NCI-H2227 treated with DMSO at 0.1 percent for 48 hours (cell line): ENCODE data around the gene SMPD1.
"Not testable (repeated sequence)": the region's sequence is repeated elsewhere in the genome, so short reads cannot be mapped to it uniquely, and the experiment has no call there.

ENCODE experiments used
- DNase-seq: peaks from one replicate; lab custom pipeline; 2025; lab: John Stamatoyannopoulos, UW

The SMPD1 gene

GRCh38 chr11:6390718-6391469 lies 620 bp downstream of the SMPD1 start:
- DNase-seq: no peak

GRCh38 chr11:6391537-6392134 lies 1.4 kb downstream of the SMPD1 start:
- no peak for DNase-seq

- DNase-seq: not testable (repeated sequence)
Observed at GRCh38 chr11:6392251-6392650, 2.0 kb downstream of the SMPD1 start.

DNA sequence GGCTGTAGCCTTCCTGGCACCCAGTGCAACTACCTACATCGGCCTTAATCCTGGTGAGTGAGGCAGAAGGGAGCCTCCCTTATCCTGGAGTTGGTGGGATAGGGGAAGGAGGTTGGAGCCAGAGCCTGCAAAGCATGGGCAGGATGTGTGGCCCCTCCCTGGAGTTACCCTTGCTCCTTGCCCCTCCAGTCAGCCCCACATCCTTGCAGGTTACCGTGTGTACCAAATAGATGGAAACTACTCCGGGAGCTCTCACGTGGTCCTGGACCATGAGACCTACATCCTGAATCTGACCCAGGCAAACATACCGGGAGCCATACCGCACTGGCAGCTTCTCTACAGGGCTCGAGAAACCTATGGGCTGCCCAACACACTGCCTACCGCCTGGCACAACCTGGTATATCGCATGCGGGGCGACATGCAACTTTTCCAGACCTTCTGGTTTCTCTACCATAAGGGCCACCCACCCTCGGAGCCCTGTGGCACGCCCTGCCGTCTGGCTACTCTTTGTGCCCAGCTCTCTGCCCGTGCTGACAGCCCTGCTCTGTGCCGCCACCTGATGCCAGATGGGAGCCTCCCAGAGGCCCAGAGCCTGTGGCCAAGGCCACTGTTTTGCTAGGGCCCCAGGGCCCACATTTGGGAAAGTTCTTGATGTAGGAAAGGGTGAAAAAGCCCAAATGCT lies 3.9 kb downstream of the SMPD1 start:
- DNase-seq: no peak

DNA sequence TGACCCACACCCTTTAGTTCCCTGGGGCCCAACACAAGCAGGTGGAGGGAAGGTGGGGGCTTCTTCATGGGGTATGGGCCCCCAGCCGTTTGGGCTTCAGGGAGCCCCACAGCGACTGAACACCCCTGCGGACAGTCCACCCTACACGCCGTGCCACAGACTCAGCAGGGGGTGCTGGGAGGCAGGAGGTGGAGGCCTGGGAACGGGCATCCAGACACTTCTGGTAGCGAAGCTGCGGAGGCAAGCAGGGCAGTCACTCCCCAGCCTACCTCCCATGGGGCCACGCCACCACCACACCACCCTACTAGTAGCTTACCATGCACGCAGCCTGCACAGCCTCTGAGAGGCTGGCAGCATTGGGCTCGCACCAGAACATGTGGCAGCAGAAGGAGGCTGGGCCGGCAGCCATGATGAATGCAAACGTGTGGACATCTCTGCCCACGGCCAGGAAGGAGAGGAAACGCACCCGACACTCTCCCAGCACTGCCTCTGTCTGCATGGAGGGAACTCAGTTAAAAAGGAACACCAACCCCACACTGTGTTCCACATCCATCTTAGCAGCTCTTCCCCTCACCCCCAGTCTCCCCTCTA lies 5.3 kb downstream of the SMPD1 start:
- DNase-seq: no peak

- DNase-seq: no peak
Observed at GRCh38 chr11:6397156-6397555, 6.9 kb downstream of the SMPD1 start.

DNA sequence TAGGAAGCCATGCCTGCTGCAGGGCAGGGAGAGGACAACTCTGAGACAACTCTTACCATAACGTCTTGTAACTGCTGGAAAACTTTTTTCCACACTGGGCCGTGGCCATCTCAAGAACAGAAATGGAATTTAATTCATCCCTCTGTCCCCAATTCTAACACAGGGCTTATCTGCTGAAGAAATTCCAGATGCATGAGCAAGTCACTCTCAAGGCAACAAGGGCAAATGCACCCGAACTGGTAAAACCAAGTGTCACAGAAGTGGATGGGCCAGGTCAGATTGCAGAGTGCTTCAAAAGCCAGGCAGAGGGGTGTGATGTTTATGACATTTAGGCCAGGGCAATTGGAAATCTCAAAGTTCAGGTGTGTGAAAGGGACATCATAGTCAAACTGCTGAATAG lies 7.4 kb downstream of the SMPD1 start:
- DNase-seq: no peak

DNA sequence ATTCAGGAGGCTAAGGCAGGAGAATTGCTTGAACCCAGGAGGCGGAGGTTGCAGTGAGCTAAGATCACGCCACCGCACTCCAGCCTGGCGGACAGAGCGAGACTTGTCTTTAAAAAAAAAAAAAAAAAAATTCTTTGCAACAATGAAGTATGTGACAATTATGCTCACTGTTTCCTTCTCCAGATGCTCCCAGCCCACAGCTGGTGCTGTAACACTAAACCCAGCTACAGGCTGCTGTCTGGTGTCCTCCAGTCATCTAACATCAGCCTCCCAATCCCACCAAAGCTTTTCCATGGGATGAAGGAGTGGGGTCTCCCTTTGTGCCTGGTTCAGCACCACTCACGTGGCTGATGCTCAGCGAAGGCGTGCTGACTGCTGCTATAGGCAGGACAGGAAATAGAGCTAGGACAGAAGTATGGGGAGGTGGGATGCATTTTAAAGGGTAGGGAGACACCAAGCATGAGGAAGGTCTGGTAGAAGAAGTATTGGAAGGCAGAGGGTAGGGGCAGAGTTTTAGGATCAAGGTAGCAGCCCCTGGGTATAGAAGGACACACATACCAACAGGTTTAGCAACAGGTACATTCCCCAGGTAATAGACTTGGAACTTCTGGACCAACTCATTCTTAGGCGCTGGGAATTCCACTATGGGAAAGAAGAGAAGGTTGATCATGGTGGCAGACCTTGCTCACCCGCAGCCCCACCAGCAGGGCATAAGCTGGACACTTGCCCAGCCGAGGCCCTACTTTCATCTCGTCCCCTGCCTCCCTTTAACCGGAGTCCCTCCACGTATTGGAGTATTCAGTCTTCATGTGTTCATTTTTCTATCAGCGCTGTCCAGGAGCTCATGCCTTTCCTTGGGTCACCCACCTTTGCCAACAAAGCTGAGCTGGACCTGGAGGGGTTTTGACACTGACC lies 10.4 kb downstream of the SMPD1 start:
- DNase-seq: no peak

DNA sequence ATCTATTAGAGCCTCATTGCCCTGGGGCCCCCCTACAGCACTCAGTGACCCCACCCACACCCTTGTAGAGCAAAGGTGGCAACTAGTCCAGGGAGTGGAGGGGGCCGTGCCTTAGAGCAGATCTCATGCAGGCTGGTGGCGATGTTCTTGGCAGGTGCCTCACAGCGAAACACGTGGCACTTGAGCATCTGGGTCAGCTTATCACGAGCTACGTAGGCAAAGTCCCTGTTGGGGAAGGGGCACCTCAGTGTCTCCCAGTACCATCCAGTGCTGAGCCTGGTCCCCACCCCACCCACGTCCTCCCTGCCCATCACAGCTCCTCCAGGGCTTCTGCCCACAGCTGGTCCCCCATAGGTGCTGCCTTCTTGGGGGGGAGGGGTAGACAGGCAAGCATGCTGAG lies 11.2 kb downstream of the SMPD1 start:
- DNase-seq: no peak

GRCh38 chr11:6402061-6402470 lies 11.8 kb downstream of the SMPD1 start:
- DNase-seq: no peak

DNA sequence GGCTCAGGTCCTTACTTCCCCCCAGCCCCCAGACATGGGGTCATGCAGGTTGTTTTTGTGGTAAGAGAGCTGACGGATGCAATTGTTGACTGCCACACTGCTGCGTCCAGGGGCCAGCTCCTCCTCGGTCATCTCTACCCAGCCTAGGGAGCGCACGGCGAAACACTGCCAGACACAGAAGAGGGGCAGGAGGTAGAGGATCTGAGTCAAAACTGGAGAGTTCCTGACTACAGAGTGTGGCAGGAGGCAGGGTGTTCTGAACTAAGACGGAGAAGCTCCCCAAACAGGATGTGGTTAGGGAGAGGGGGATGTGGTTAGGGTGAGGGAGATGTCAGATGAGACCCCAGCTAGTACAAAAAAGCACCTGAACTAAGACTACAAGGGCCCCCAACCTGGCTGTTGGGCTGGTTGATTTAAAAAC lies 12.3 kb downstream of the SMPD1 start:
- no peak for DNase-seq

- no peak for DNase-seq
Observed at GRCh38 chr11:6403539-6403938, 13.3 kb downstream of the SMPD1 start.

DNA sequence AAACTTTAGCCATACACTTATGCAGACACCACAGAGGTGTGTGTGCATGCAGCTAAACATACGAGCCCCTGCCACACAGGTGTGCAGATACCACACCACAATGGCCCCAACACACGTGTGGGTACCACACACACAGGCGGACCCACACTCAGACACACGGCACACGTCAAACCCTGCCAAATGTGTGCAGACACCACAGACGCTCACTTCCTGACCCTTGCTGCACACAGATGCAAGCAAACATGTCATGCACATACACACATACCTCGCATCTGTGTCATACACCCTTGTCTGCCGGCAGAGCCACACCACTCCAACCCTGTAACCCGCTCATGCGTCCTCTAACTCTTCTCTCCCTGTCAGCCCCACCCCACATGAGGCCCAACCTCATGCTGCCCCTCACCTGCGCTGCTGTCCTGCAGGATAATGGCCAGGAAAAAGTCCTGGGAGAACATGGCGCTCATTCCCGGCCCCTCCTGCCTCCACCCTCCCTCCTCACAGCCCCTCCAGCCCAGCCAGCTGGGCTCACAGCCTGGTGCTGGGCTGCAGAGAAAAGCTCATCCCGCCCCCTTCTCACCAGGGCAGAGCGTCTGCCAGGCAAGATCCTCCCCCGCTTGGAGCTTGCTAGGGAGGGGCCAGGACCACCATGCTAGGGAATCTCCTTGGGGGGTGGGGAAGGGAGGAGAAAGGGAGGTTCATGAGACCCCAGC lies 14.2 kb downstream of the SMPD1 start:
- DNase-seq: peak; percentile 70

- DNase-seq: peak; percentile 79
Observed at GRCh38 chr11:6405052-6405667, 14.9 kb downstream of the SMPD1 start.

DNA sequence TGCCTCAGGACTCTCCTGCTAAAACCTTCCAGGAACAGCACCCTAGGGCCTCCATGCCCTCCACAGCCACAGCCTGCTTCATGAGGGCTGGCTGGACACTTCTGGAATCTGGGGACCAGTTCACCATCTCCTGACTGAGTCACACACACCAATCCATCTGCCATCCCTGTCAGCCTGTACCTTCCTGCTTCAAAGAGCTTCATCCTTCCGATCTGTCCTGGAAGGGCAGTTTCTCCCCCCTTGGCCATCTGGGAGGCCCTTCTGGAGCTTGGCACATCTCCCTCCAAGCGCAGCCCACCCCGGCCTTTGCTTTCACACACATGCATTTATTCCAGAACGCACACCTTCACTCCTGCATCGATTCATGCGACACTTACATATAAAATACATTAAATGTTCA lies 15.6 kb downstream of the SMPD1 start:
- no peak for DNase-seq

- DNase-seq: no peak
Observed at GRCh38 chr11:6406370-6406769, 16.1 kb downstream of the SMPD1 start.

DNA sequence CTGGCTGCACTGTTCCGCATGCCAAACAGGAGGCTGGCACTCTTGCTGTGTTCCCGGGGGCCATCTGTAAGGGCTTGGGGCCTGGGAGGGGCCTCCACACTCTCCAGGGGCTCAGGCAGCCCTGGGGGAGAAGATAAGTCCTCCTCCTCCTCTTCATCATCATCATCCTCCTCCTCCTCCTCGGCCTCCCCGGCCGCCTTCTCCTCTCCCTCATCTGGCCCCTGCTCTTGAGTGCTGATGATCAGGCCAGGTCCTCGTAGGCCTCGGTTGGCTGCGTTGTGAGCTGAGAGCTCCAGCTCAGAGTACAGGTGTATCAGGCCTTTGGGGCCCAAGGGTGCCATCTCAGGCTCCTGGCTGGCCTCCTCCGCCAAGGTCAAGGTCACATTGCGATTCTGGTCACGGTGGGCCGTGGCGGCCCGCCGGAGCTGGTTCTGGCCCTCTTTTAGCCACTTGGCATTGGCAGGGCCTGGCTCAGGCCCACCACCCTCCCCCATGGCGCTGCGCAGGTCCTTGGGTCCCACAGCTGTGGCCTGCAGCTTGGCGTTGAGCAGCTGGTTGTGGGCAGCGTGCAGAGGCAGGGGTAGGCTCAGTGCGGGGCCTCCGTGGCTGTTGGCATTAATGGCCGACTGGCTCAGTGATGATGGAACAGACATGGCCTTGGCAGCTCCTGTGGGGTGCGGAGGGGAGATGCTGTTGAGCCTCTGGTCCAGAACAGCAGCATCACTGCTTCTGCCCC lies 20.6 kb downstream of the SMPD1 start:
- DNase-seq: no peak

GRCh38 chr11:6411594-6412031 lies 21.3 kb downstream of the SMPD1 start:
- DNase-seq: no peak

GRCh38 chr11:6413791-6414201 lies 23.5 kb downstream of the SMPD1 start:
- no peak for DNase-seq

DNA sequence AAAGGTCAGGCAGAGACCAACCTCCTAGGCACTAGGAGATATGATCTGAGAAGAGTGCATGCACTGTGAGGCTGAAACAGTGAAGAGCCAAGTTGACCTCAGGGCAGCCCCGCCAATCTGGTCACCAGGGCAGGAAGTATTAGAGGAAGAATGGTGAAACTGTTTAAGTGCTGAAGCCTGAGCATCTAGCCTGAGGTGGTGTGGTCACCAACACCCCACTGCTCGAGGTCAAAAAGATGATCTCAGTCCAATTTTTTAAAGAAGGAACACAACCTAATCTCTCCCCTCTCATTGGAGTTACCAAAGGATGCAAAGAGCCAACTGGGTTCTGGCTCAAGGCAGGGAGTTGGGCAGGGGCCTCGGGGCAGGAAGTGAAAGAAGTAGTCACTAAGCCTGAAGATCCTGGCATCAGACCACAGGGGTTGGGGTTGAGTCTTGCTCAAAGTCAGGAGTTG lies 24.6 kb downstream of the SMPD1 start:
- DNase-seq: no peak
